Right lobe of liver (tissue), 6 donors: ENCODE data around the gene KRT80. TPM values are rescaled to one million over a fixed set of nuclear protein-coding genes. Genes with fewer than 3 reads are reported as not detected.
A peak's percentile ranks its signal among the peaks of the same experiment; 100 is the strongest.

Source experiments
- ATAC-seq, 4 donors: fragments of 200-7000 bp; cut with Tn5 transposase; one replicate each; pipeline ENCODE4 v1.9.1; 2020; ENCODE audit warnings: mild to moderate bottlenecking in 4 of 4, moderate library complexity in 4 of 4
- DNase-seq, 3 donors: peaks; one replicate each; pipeline ENCODE4 v3.0.0-alpha.2; 2020
- H3K27ac ChIP-seq, 3 donors: fragments of 200-600 bp; one replicate each; pipeline ENCODE4 v1.8.0; 2022
- H3K27me3 ChIP-seq, 2 donors: fragments of 200-600 bp; one replicate each; pipeline ENCODE4 v1.8.0; 2022
- H3K36me3 ChIP-seq, 4 donors: fragments of 200-600 bp; sonication (generic) in 1 of 4; one replicate each; pipeline versions ENCODE4 v1.5.1 to v1.8.0; 2017 to 2022; ENCODE audit warnings: control low read depth in 1 of 4
- H3K4me1 ChIP-seq, 4 donors: fragments of 200-600 bp; sonication (generic) in 1 of 4; one replicate each; pipeline versions ENCODE4 v1.5.1 to v1.8.0; 2017 to 2022; ENCODE audit warnings: control low read depth in 1 of 4
- H3K4me3 ChIP-seq, 3 donors: fragments of 200-600 bp; one replicate each; pipeline ENCODE4 v1.8.0; 2022
- H3K9me3 ChIP-seq, 4 donors: fragments of 200-600 bp; sonication (generic) in 1 of 4; one replicate each; pipeline versions ENCODE4 v1.5.1 to v1.8.0; 2017 to 2022; ENCODE audit warnings: control low read depth in 1 of 4
- POLR2A ChIP-seq: fragments of 450-650 bp; IDR thresholded peaks from one replicate; pipeline ENCODE4 v1.6.1; 2017; ENCODE audit warnings: antibody characterized with exemption, mild to moderate bottlenecking
- WGBS: methylation state at CpG from one replicate; pipeline ENCODE4 v1.1.6; 2018; ENCODE audit warnings: low coverage, low lambda C conversion rate; ENCODE audit not compliant: insufficient coverage; ENCODE audit errors: missing lambda C conversion rate; 5-methylcytosine and 5-hydroxymethylcytosine counted together
- intact Hi-C, 2 donors: fragments of 100-400 bp; cut with DNase I; formaldehyde crosslinking; loops; one replicate each; pipeline versions ENCODE4 v1.11.2 to v1.14.1; 2022
- total RNA-seq, 6 experiments: library from RNA; depleted of rRNA in 2 of 6; stranded (reverse); fragments of >200 nt in 2 of 6; fragmentation: NEBNext Ultra II Directional in 3 of 6; extraction: Animal tissue kit (Norgen Biotek cat#: 25700) in 3 of 6; gene quantifications; one replicate each; pipeline versions ENCODE4 v1.1.0 to v1.2.4, GENCODE V29; 2016 to 2023
- TF ChIP-seq, protein P1 (sequence below), 4 donors: fragments of 200-600 bp in 3 of 4; fragments of 450-650 bp in 1 of 4; IDR thresholded peaks; one replicate each; pipeline versions ENCODE4 v1.5.1 to v1.8.0; 2016 to 2022; ENCODE audit warnings: antibody characterized with exemption in 4 of 4, mild to moderate bottlenecking in 2 of 4
- donor health status: DM: no; HTN: yes; CAD: no.
- donor health status: DM: no; HTN: no; CAD: no.
- donor health status: DM: no; HTN: no; CAD: no.
- donor health status: DM: no; HTN: yes; CAD: no.
- donor health status: DM: no; HTN: yes; CAD: no.

The KRT80 gene
- total RNA-seq, 6 experiments from 2014 or later = 0.09 to 0.51 (median 0.15) TPM

DNA sequence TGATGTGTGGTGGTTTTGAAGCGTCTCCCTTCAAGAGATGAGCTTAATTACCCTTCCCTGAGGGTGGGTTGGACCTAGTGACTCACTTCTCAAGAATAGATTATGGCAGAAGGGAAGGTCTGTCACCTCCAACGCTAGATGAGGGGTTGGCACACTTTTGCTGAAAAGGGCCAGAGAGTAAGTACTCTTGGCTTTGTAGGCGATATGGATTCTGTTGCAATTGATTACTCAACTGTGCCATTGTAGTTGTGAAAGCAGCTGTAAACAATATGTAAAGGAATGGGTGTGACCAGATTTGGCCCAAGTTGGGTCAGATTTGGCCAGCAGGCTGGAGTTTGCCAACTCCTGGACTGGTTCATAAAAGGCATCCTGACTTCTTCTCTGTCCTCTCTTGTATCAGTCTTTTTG is 59.1 kb downstream of the KRT80 start:
- no peak overlapping the region for H3K4me3 ChIP-seq
- no peaks in the 10 kb centered on the region for H3K9me3 ChIP-seq
- ATAC-seq = no peak
- H3K27ac ChIP-seq = no peak overlapping the region
- intact Hi-C loops = no loop called here
- no peaks in the 10 kb centered on the region for H3K27me3 ChIP-seq
- TF ChIP-seq POLR2A = no peak
- TF ChIP-seq, protein P1, sequence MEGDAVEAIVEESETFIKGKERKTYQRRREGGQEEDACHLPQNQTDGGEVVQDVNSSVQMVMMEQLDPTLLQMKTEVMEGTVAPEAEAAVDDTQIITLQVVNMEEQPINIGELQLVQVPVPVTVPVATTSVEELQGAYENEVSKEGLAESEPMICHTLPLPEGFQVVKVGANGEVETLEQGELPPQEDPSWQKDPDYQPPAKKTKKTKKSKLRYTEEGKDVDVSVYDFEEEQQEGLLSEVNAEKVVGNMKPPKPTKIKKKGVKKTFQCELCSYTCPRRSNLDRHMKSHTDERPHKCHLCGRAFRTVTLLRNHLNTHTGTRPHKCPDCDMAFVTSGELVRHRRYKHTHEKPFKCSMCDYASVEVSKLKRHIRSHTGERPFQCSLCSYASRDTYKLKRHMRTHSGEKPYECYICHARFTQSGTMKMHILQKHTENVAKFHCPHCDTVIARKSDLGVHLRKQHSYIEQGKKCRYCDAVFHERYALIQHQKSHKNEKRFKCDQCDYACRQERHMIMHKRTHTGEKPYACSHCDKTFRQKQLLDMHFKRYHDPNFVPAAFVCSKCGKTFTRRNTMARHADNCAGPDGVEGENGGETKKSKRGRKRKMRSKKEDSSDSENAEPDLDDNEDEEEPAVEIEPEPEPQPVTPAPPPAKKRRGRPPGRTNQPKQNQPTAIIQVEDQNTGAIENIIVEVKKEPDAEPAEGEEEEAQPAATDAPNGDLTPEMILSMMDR (IDR thresholded peaks at IDR 0.05) = no peak
- DNase-seq = no peak
- H3K36me3 ChIP-seq = no peaks in the 10 kb centered on the region
- WGBS = 59% methylated on average over 3 of the region's 3 CpGs
- no peaks in the 10 kb centered on the region for H3K4me1 ChIP-seq

DNA sequence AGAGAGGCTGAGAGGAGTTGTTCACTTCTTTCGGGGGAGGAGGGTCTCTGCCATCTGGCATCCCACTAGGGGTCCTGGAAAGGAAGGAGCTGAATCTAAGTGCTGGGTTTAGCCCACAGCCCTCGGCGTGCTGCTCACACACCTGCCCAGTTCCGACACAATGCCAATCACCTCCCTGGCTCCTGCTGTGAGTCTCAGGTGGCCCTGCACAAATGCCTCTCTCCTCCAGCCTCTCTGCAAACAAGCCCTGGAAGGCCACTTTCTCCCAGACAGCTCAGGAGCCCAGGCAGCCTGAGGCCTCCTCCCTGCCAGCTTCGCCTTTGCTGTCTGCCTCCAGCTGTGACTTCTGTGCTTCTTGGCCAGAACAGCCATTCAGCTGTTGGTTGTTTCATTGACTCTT is 61.1 kb downstream of the KRT80 start:
- 88% methylated on average over 4 of the region's 5 CpGs for WGBS
- TF ChIP-seq POLR2A = no peak
- TF ChIP-seq, protein P1 (IDR thresholded peaks at IDR 0.05) = no peak
- Histone ChIP-seq H3K27ac (no peak overlapping the region), H3K4me3 (no peak overlapping the region), H3K27me3 (no peaks in the 10 kb centered on the region), H3K36me3 (no peaks in the 10 kb centered on the region), H3K4me1 (no peaks in the 10 kb centered on the region), H3K9me3 (no peaks in the 10 kb centered on the region)
- intact Hi-C loops = no loop called here
- DNase-seq = no peak
- no peak for ATAC-seq

DNA sequence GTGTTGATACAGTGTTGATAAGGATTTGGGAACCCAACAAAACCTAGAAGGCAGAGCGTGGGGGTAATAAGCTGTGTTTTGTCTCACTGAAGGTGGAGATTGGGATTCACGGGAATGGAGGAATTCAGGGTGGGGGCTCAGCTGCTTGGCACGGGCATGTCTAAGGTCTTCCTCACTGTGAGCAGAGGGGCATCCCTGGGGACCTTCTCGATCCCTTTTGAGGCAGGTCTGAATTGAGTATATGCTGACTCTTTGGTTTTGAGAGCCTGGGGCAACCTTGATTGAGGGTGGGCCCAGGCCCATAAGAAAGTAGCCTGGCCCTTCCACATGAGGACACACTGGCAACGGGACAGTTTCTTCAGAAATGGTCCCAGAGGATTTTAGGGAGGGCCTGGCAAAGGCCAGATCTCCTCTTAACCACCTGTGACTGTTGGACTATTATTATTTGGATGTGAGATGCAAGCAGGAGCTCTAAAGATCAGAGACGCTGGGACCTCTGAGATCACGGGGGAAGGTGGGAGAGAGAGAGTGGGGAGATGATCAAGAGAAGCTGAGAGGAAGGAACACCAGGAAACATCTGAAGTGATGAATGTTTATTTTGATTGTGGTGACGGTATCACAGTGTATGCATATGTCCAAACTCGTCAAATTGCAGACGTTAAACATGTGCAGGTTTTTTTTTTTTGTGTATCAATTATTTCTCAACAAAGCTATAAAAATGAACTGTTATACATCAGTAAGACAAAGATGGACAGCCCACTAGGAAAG is 63.9 kb downstream of the KRT80 start:
- Histone ChIP-seq H3K27me3 (no peaks in the 10 kb centered on the region), H3K4me3 (no peak overlapping the region), H3K4me1 (peaks cover 0 to 7% (median 2%) of the 10 kb centered on the region in 4 donors), H3K36me3 (no peaks in the 10 kb centered on the region), H3K27ac (peak overlapping the region in 2 of 3 donors; percentile 12 to 13), H3K9me3 (no peaks in the 10 kb centered on the region)
- 56% methylated on average over 7 of the region's 10 CpGs for WGBS
- TF ChIP-seq POLR2A = no peak
- TF ChIP-seq, protein P1 (IDR thresholded peaks at IDR 0.05) = no peak
- DNase-seq = no peak
- ATAC-seq = no peak
- intact Hi-C loops = no loop called here

DNA sequence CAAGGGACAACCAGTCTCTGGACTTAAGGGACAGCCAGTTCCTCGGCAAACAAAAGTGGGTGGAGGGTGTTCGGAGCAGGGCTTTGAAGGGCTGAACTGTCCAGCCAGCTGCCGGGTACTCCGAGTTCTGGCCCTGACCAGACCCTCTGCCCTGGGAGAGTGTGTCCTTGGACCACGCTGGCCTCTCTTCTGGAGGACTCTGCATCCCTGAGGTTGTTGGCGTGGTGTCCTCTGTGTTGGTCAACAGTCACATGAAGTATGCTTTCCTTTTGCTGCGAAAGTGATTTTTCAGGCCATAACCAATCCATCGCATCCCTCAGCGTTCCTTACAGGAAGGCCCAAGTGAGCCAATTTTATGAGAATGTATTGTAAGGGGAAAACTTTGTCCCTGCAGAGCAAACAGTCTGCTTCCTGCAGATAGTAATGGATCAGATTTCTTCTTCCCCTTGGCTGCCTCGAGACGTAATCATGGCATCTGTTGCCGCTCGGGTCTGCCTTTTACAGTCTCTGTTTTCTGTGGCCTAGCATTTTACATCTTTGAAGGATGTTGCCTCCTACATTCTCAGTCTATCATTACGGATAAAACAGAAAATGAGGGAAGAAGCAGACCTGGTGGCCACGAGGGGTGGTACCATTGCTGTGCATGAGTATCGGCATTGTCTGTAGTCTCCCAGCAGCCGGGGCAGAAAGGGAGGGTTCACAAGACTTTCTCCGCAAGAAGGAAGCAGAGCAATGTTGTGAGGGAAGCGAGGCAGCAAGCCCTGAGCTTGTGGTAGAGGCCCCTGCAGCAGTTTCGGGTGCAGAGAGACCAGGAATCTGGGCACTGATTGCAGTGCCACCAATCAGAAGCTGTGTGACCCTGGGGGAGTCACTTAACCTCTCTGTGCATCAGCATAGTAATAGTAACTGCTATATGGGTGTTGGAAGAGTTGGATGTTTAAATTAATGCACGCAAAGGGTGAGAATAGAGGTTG is 64.9 kb downstream of the KRT80 start:
- Histone ChIP-seq H3K9me3 (no peaks in the 10 kb centered on the region), H3K27me3 (no peaks in the 10 kb centered on the region), H3K36me3 (no peaks in the 10 kb centered on the region), H3K27ac (peak overlapping the region in 2 of 3 donors; percentile 37 to 53), H3K4me1 (peaks cover 0 to 16% (median 7%) of the 10 kb centered on the region in 4 donors), H3K4me3 (no peak overlapping the region)
- intact Hi-C loops = no loop called here
- WGBS = 51% methylated on average over 12 of the region's 21 CpGs
- peak; percentile 34 to 73 (median 46) for ATAC-seq
- TF ChIP-seq POLR2A = no peak
- TF ChIP-seq, protein P1 (IDR thresholded peaks at IDR 0.05) = no peak
- peak in 1 of 3 donors; percentile 47 for DNase-seq
